Measurements from ENCODE around the gene PRAMEF2.
"Not testable (repeated sequence)": the region's sequence is repeated elsewhere in the genome, so short reads cannot be mapped to it uniquely, and the experiment has no call there.

Gene PRAMEF2

GRCh38 chr1:12856786-12857185 is at the start of gene PRAMEF2:
PRAMEF2 (plus strand) TSS chr1:12857086; CDS start chr1:12859010, 1,924 bp downstream.
- H3K9ac ChIP-seq (ENCODE audit: low read depth in 1 of 2, low read length in 2 of 2); H3K4me3 ChIP-seq (ENCODE audit: low read length in 2 of 2); H3K36me3 ChIP-seq (ENCODE audit: control insufficient read depth in 2 of 2, insufficient read depth in 2 of 2, low read length in 2 of 2); H3K4me1 ChIP-seq (ENCODE audit: control insufficient read depth in 2 of 2, insufficient read depth in 2 of 2, low read length in 2 of 2); H3K27me3 ChIP-seq (ENCODE audit: control insufficient read depth in 2 of 2, insufficient read depth in 2 of 2, low read length in 2 of 2); H3K9me3 ChIP-seq (ENCODE audit: control insufficient read depth in 2 of 2, low read length in 2 of 2); H3K27ac ChIP-seq (ENCODE audit: low read depth in 2 of 2, low read length in 2 of 2): not testable (repeated sequence)

GRCh38 chr1:12809933-12810332 is 47.0 kb upstream of the PRAMEF2 start:
- Histone ChIP-seq H3K27ac (ENCODE audit: low read depth in 2 of 2, low read length in 2 of 2) (no peak overlapping the region), H3K36me3 (ENCODE audit: control insufficient read depth in 2 of 2, insufficient read depth in 2 of 2, low read length in 2 of 2) (no peaks in the 10 kb centered on the region), H3K4me3 (ENCODE audit: low read length in 2 of 2) (no peak overlapping the region), H3K9ac (ENCODE audit: low read depth in 1 of 2, low read length in 2 of 2) (no peak overlapping the region), H3K4me1 (ENCODE audit: control insufficient read depth in 2 of 2, insufficient read depth in 2 of 2, low read length in 2 of 2) (no peaks in the 10 kb centered on the region), H3K9me3 (ENCODE audit: control insufficient read depth in 2 of 2, low read length in 2 of 2) (no peaks in the 10 kb centered on the region), H3K27me3 (ENCODE audit: control insufficient read depth in 2 of 2, insufficient read depth in 2 of 2, low read length in 2 of 2) (no peaks in the 10 kb centered on the region)

GRCh38 chr1:12810691-12811408 is 46.0 kb upstream of the PRAMEF2 start:
- no peak overlapping the region for H3K9ac ChIP-seq (ENCODE audit: low read depth in 1 of 2, low read length in 2 of 2)
- H3K27ac ChIP-seq (ENCODE audit: low read depth in 2 of 2, low read length in 2 of 2) = no peak overlapping the region
- H3K9me3 ChIP-seq (ENCODE audit: control insufficient read depth in 2 of 2, low read length in 2 of 2) = no peaks in the 10 kb centered on the region

GRCh38 chr1:12811409-12811784 is 45.5 kb upstream of the PRAMEF2 start:
- no peaks in the 10 kb centered on the region for H3K4me1 ChIP-seq (ENCODE audit: control insufficient read depth in 2 of 2, insufficient read depth in 2 of 2, low read length in 2 of 2)
- no peak overlapping the region for H3K27ac ChIP-seq (ENCODE audit: low read depth in 2 of 2, low read length in 2 of 2)
- no peaks in the 10 kb centered on the region for H3K27me3 ChIP-seq (ENCODE audit: control insufficient read depth in 2 of 2, insufficient read depth in 2 of 2, low read length in 2 of 2)
- no peaks in the 10 kb centered on the region for H3K9me3 ChIP-seq (ENCODE audit: control insufficient read depth in 2 of 2, low read length in 2 of 2)
- H3K9ac ChIP-seq (ENCODE audit: low read depth in 1 of 2, low read length in 2 of 2) = no peak overlapping the region
- H3K36me3 ChIP-seq (ENCODE audit: control insufficient read depth in 2 of 2, insufficient read depth in 2 of 2, low read length in 2 of 2) = no peaks in the 10 kb centered on the region
- no peak overlapping the region for H3K4me3 ChIP-seq (ENCODE audit: low read length in 2 of 2)

More at GRCh38 chr1:12810691-12811408, 46.0 kb upstream of the PRAMEF2 start:
- no peak overlapping the region for H3K4me3 ChIP-seq (ENCODE audit: low read length in 2 of 2)
- H3K4me1 ChIP-seq (ENCODE audit: control insufficient read depth in 2 of 2, insufficient read depth in 2 of 2, low read length in 2 of 2) = no peaks in the 10 kb centered on the region
- H3K27me3 ChIP-seq (ENCODE audit: control insufficient read depth in 2 of 2, insufficient read depth in 2 of 2, low read length in 2 of 2) = no peaks in the 10 kb centered on the region
- no peaks in the 10 kb centered on the region for H3K36me3 ChIP-seq (ENCODE audit: control insufficient read depth in 2 of 2, insufficient read depth in 2 of 2, low read length in 2 of 2)

- not testable (repeated sequence) for H3K4me1 ChIP-seq (ENCODE audit: control insufficient read depth in 2 of 2, insufficient read depth in 2 of 2, low read length in 2 of 2); H3K36me3 ChIP-seq (ENCODE audit: control insufficient read depth in 2 of 2, insufficient read depth in 2 of 2, low read length in 2 of 2); H3K9me3 ChIP-seq (ENCODE audit: control insufficient read depth in 2 of 2, low read length in 2 of 2); H3K9ac ChIP-seq (ENCODE audit: low read depth in 1 of 2, low read length in 2 of 2); H3K27ac ChIP-seq (ENCODE audit: low read depth in 2 of 2, low read length in 2 of 2); H3K27me3 ChIP-seq (ENCODE audit: control insufficient read depth in 2 of 2, insufficient read depth in 2 of 2, low read length in 2 of 2); H3K4me3 ChIP-seq (ENCODE audit: low read length in 2 of 2)
Measured at GRCh38 chr1:12819061-12819460, 37.8 kb upstream of the PRAMEF2 start.

- H3K9ac ChIP-seq (ENCODE audit: low read depth in 1 of 2, low read length in 2 of 2); H3K27me3 ChIP-seq (ENCODE audit: control insufficient read depth in 2 of 2, insufficient read depth in 2 of 2, low read length in 2 of 2); H3K36me3 ChIP-seq (ENCODE audit: control insufficient read depth in 2 of 2, insufficient read depth in 2 of 2, low read length in 2 of 2); H3K9me3 ChIP-seq (ENCODE audit: control insufficient read depth in 2 of 2, low read length in 2 of 2); H3K4me1 ChIP-seq (ENCODE audit: control insufficient read depth in 2 of 2, insufficient read depth in 2 of 2, low read length in 2 of 2); H3K4me3 ChIP-seq (ENCODE audit: low read length in 2 of 2); H3K27ac ChIP-seq (ENCODE audit: low read depth in 2 of 2, low read length in 2 of 2): not testable (repeated sequence)
Measured at GRCh38 chr1:12831310-12831709, 25.6 kb upstream of the PRAMEF2 start, which contains the start of gene PRAMEF11. PRAMEF11 (minus strand) TSS chr1:12831410; CDS start chr1:12828789, 2,621 bp downstream.

- not testable (repeated sequence) for H3K27me3 ChIP-seq (ENCODE audit: control insufficient read depth in 2 of 2, insufficient read depth in 2 of 2, low read length in 2 of 2); H3K9ac ChIP-seq (ENCODE audit: low read depth in 1 of 2, low read length in 2 of 2); H3K27ac ChIP-seq (ENCODE audit: low read depth in 2 of 2, low read length in 2 of 2); H3K36me3 ChIP-seq (ENCODE audit: control insufficient read depth in 2 of 2, insufficient read depth in 2 of 2, low read length in 2 of 2); H3K4me3 ChIP-seq (ENCODE audit: low read length in 2 of 2); H3K4me1 ChIP-seq (ENCODE audit: control insufficient read depth in 2 of 2, insufficient read depth in 2 of 2, low read length in 2 of 2); H3K9me3 ChIP-seq (ENCODE audit: control insufficient read depth in 2 of 2, low read length in 2 of 2)
Measured at GRCh38 chr1:12833251-12833650, 23.6 kb upstream of the PRAMEF2 start.

- not testable (repeated sequence) for H3K9me3 ChIP-seq (ENCODE audit: control insufficient read depth in 2 of 2, low read length in 2 of 2); H3K27ac ChIP-seq (ENCODE audit: low read depth in 2 of 2, low read length in 2 of 2); H3K4me1 ChIP-seq (ENCODE audit: control insufficient read depth in 2 of 2, insufficient read depth in 2 of 2, low read length in 2 of 2); H3K36me3 ChIP-seq (ENCODE audit: control insufficient read depth in 2 of 2, insufficient read depth in 2 of 2, low read length in 2 of 2); H3K9ac ChIP-seq (ENCODE audit: low read depth in 1 of 2, low read length in 2 of 2); H3K27me3 ChIP-seq (ENCODE audit: control insufficient read depth in 2 of 2, insufficient read depth in 2 of 2, low read length in 2 of 2); H3K4me3 ChIP-seq (ENCODE audit: low read length in 2 of 2)
Measured at GRCh38 chr1:12848620-12849019, 8.3 kb upstream of the PRAMEF2 start, which contains the start of gene HNRNPCL1. HNRNPCL1 (minus strand) TSS chr1:12848720; CDS start chr1:12848289, 431 bp downstream.

- Histone ChIP-seq H3K4me1 (ENCODE audit: control insufficient read depth in 2 of 2, insufficient read depth in 2 of 2, low read length in 2 of 2) (no peaks in the 10 kb centered on the region), H3K9ac (ENCODE audit: low read depth in 1 of 2, low read length in 2 of 2) (no peak overlapping the region), H3K9me3 (ENCODE audit: control insufficient read depth in 2 of 2, low read length in 2 of 2) (no peaks in the 10 kb centered on the region), H3K27ac (ENCODE audit: low read depth in 2 of 2, low read length in 2 of 2) (no peak overlapping the region), H3K27me3 (ENCODE audit: control insufficient read depth in 2 of 2, insufficient read depth in 2 of 2, low read length in 2 of 2) (no peaks in the 10 kb centered on the region), H3K4me3 (ENCODE audit: low read length in 2 of 2) (no peak overlapping the region), H3K36me3 (ENCODE audit: control insufficient read depth in 2 of 2, insufficient read depth in 2 of 2, low read length in 2 of 2) (no peaks in the 10 kb centered on the region)
Measured at GRCh38 chr1:12851779-12852178, 5.1 kb upstream of the PRAMEF2 start.

- not testable (repeated sequence) for H3K9me3 ChIP-seq (ENCODE audit: control insufficient read depth in 2 of 2, low read length in 2 of 2); H3K27me3 ChIP-seq (ENCODE audit: control insufficient read depth in 2 of 2, insufficient read depth in 2 of 2, low read length in 2 of 2); H3K9ac ChIP-seq (ENCODE audit: low read depth in 1 of 2, low read length in 2 of 2); H3K4me3 ChIP-seq (ENCODE audit: low read length in 2 of 2); H3K36me3 ChIP-seq (ENCODE audit: control insufficient read depth in 2 of 2, insufficient read depth in 2 of 2, low read length in 2 of 2); H3K27ac ChIP-seq (ENCODE audit: low read depth in 2 of 2, low read length in 2 of 2); H3K4me1 ChIP-seq (ENCODE audit: control insufficient read depth in 2 of 2, insufficient read depth in 2 of 2, low read length in 2 of 2)
Measured at GRCh38 chr1:12863131-12863880, 6.4 kb downstream of the PRAMEF2 start.

Measured in mucosa of rectum (tissue), 2 donors.